HG03565 (cell line): ENCODE results near the gene TP53I3.
"Not testable (repeated sequence)": the region's sequence is repeated elsewhere in the genome, so short reads cannot be mapped to it uniquely, and the experiment has no call there.

Source experiments
- ATAC-seq: cut with Tn5 transposase; IDR thresholded peaks from one replicate; pipeline ENCODE4 v1.9.1; 2021; ENCODE audit warnings: mild to moderate bottlenecking, moderate library complexity; ENCODE audit not compliant: unreplicated experiment

Gene TP53I3

GRCh38 chr2:24084386-24085199, at the start of gene TP53I3:
Gene TP53I3 (minus strand): TSS chr2:24084834. CDS start chr2:24084326, 508 bp downstream.
- ATAC-seq: peak; percentile 47

- ATAC-seq: no peak
These were observed 47.9 kb upstream of the TP53I3 start for GRCh38 chr2:24132543-24132942.

GRCh38 chr2:24125956-24126355, 41.3 kb upstream of the TP53I3 start:
- ATAC-seq: no peak

- no peak for ATAC-seq
These were observed 39.4 kb upstream of the TP53I3 start for GRCh38 chr2:24123922-24124580.

GRCh38 chr2:24123195-24123921, 38.7 kb upstream of the TP53I3 start, which contains the start of the genes FAM228B and PFN4:
Gene FAM228B (plus strand): TSS chr2:24123469. CDS start chr2:24124362, 893 bp downstream.
Gene PFN4 (minus strand): TSS chr2:24123334. CDS start chr2:24122535, 799 bp downstream.
- peak; percentile 80 for ATAC-seq

GRCh38 chr2:24122366-24123194, 37.9 kb upstream of the TP53I3 start:
- ATAC-seq: no peak

- ATAC-seq: no peak
These were observed 36.8 kb upstream of the TP53I3 start for GRCh38 chr2:24121469-24121868.

GRCh38 chr2:24121066-24121465, 36.4 kb upstream of the TP53I3 start:
- no peak for ATAC-seq

GRCh38 chr2:24117902-24118301, 33.3 kb upstream of the TP53I3 start:
- no peak for ATAC-seq

GRCh38 chr2:24115057-24115456, 30.4 kb upstream of the TP53I3 start:
- ATAC-seq: no peak

- no peak for ATAC-seq
These were observed 26.8 kb upstream of the TP53I3 start for GRCh38 chr2:24111407-24111901.

GRCh38 chr2:24110660-24111303, 26.1 kb upstream of the TP53I3 start:
- no peak for ATAC-seq

- ATAC-seq: not testable (repeated sequence)
These were observed 24.8 kb upstream of the TP53I3 start for GRCh38 chr2:24109431-24109830.

GRCh38 chr2:24107336-24107735, 22.7 kb upstream of the TP53I3 start:
- ATAC-seq: no peak

GRCh38 chr2:24106786-24107185, 22.2 kb upstream of the TP53I3 start:
- no peak for ATAC-seq

- no peak for ATAC-seq
These were observed 21.2 kb upstream of the TP53I3 start for GRCh38 chr2:24105816-24106215.

- ATAC-seq: no peak
These were observed 20.3 kb upstream of the TP53I3 start for GRCh38 chr2:24104906-24105305.

GRCh38 chr2:24104110-24104650, 19.5 kb upstream of the TP53I3 start:
- ATAC-seq: no peak

- ATAC-seq: no peak
These were observed 18.0 kb upstream of the TP53I3 start for GRCh38 chr2:24102677-24103076.

- ATAC-seq: no peak
These were observed 17.4 kb upstream of the TP53I3 start for GRCh38 chr2:24101992-24102391.
